Measurements from ENCODE around the gene CBL. TPM values are rescaled to one million over a fixed set of nuclear protein-coding genes. Genes with fewer than 3 reads are reported as not detected.

The CBL gene
- total RNA-seq, 3 donors from 2014 or later (not counting 1 experiment from before 2014, with no cell fraction given) = 29.0 to 32.5 (median 30.1) TPM

DNA sequence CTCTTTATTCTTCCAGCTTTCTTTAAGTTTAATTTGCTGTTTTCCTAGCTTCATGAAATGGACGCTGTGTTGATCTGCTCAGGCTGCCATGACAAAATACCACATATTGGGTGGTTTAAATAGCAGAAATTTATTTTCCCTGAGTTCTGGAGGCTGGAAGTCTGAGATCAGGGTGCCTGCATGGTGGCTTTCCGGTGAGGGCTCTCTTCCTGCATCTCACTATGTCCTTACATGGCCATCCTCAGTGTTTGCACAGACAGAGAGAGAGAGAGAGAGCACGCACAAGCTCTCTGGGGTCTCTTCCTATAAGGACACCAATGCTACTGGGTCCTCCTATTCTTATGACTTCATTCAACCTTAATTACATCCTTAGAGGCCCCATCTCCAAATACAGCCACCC is 82.1 kb downstream of the CBL start:
- H3K9me3 ChIP-seq (ENCODE audit: control insufficient read depth, insufficient read depth, low read length) = peaks cover 9% of the 10 kb centered on the region
- no peak overlapping the region for H3K27ac ChIP-seq (ENCODE audit: low read length)
- ATAC-seq (no peak), DNase-seq (no peak)
- no peak overlapping the region for H3K27ac Mint-ChIP-seq
- H3K4me3 ChIP-seq (ENCODE audit: low read length) = no peak overlapping the region
- no peaks in the 10 kb centered on the region for H3K27me3 Mint-ChIP-seq (ENCODE audit: low read depth in 2 of 2)
- H3K27me3 ChIP-seq (ENCODE audit: control insufficient read depth, insufficient read depth, low read length) = no peaks in the 10 kb centered on the region
- no peak overlapping the region for H3K4me3 Mint-ChIP-seq
- 100% methylated on average over 2 of the region's 3 CpGs for WGBS (ENCODE audit: insufficient coverage)
- H3K4me1 ChIP-seq (ENCODE audit: control insufficient read depth, insufficient read depth, low read length) = peaks cover 3% of the 10 kb centered on the region
- TF ChIP-seq, protein P1, sequence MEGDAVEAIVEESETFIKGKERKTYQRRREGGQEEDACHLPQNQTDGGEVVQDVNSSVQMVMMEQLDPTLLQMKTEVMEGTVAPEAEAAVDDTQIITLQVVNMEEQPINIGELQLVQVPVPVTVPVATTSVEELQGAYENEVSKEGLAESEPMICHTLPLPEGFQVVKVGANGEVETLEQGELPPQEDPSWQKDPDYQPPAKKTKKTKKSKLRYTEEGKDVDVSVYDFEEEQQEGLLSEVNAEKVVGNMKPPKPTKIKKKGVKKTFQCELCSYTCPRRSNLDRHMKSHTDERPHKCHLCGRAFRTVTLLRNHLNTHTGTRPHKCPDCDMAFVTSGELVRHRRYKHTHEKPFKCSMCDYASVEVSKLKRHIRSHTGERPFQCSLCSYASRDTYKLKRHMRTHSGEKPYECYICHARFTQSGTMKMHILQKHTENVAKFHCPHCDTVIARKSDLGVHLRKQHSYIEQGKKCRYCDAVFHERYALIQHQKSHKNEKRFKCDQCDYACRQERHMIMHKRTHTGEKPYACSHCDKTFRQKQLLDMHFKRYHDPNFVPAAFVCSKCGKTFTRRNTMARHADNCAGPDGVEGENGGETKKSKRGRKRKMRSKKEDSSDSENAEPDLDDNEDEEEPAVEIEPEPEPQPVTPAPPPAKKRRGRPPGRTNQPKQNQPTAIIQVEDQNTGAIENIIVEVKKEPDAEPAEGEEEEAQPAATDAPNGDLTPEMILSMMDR (IDR thresholded peaks at IDR 0.05) = no peak
- intact Hi-C loops (cut with micrococcal nuclease) = no loop called here
- peaks cover under 1 to 7% of the 10 kb centered on the region in 2 donors for H3K4me1 Mint-ChIP-seq
- peaks cover 54% of the 10 kb centered on the region for H3K36me3 ChIP-seq (ENCODE audit: control insufficient read depth, insufficient read depth, low read length)
- H3K9me3 Mint-ChIP-seq = no peaks in the 10 kb centered on the region
- H3K36me3 Mint-ChIP-seq = peaks cover 10% of the 10 kb centered on the region

- Mint-ChIP-seq H3K27me3 (ENCODE audit: low read depth in 2 of 2) (no peaks in the 10 kb centered on the region), H3K4me3 (no peak overlapping the region), H3K9me3 (no peaks in the 10 kb centered on the region), H3K4me1 (no peaks in the 10 kb centered on the region), H3K27ac (no peak overlapping the region), H3K36me3 (peaks cover 10% of the 10 kb centered on the region)
- Histone ChIP-seq H3K4me1 (ENCODE audit: control insufficient read depth, insufficient read depth, low read length) (no peaks in the 10 kb centered on the region), H3K27ac (ENCODE audit: low read length) (no peak overlapping the region), H3K9me3 (ENCODE audit: control insufficient read depth, insufficient read depth, low read length) (peaks cover 9% of the 10 kb centered on the region), H3K36me3 (ENCODE audit: control insufficient read depth, insufficient read depth, low read length) (peaks cover 43% of the 10 kb centered on the region), H3K4me3 (ENCODE audit: low read length) (no peak overlapping the region), H3K27me3 (ENCODE audit: control insufficient read depth, insufficient read depth, low read length) (no peaks in the 10 kb centered on the region)
- WGBS (ENCODE audit: insufficient coverage) = 99% methylated on average over 10 of the region's 10 CpGs
- DNase-seq (no peak), ATAC-seq (no peak)
- intact Hi-C loops (cut with micrococcal nuclease) = no loop called here
- TF ChIP-seq, protein P1 (IDR thresholded peaks at IDR 0.05) = no peak
These were observed 84.9 kb downstream of the CBL start for GRCh38 chr11:119290894-119291497.

- no peak overlapping the region for H3K4me3 Mint-ChIP-seq
- Histone ChIP-seq H3K4me3 (ENCODE audit: low read length) (no peak overlapping the region), H3K9me3 (ENCODE audit: control insufficient read depth, insufficient read depth, low read length) (peaks cover 9% of the 10 kb centered on the region), H3K27ac (ENCODE audit: low read length) (no peak overlapping the region), H3K27me3 (ENCODE audit: control insufficient read depth, insufficient read depth, low read length) (no peaks in the 10 kb centered on the region), H3K36me3 (ENCODE audit: control insufficient read depth, insufficient read depth, low read length) (peaks cover 40% of the 10 kb centered on the region), H3K4me1 (ENCODE audit: control insufficient read depth, insufficient read depth, low read length) (no peaks in the 10 kb centered on the region)
- no peaks in the 10 kb centered on the region for H3K4me1 Mint-ChIP-seq
- intact Hi-C loops (cut with micrococcal nuclease) = no loop called here
- H3K9me3 Mint-ChIP-seq = no peaks in the 10 kb centered on the region
- H3K27me3 Mint-ChIP-seq (ENCODE audit: low read depth in 2 of 2) = no peaks in the 10 kb centered on the region
- no peak for DNase-seq
- ATAC-seq = no peak
- TF ChIP-seq, protein P1 (IDR thresholded peaks at IDR 0.05) = no peak
- H3K36me3 Mint-ChIP-seq = no peaks in the 10 kb centered on the region
- no peak overlapping the region for H3K27ac Mint-ChIP-seq
- 98% methylated on average over 3 of the region's 3 CpGs for WGBS (ENCODE audit: insufficient coverage)
These were observed 87.3 kb downstream of the CBL start for GRCh38 chr11:119293461-119293860.

GRCh38 chr11:119295178-119295577 is 89.0 kb downstream of the CBL start:
- TF ChIP-seq, protein P1 (IDR thresholded peaks at IDR 0.05) = no peak
- Histone ChIP-seq H3K4me3 (ENCODE audit: low read length) (no peak overlapping the region), H3K9me3 (ENCODE audit: control insufficient read depth, insufficient read depth, low read length) (peaks cover 9% of the 10 kb centered on the region), H3K4me1 (ENCODE audit: control insufficient read depth, insufficient read depth, low read length) (no peaks in the 10 kb centered on the region), H3K36me3 (ENCODE audit: control insufficient read depth, insufficient read depth, low read length) (peaks cover 46% of the 10 kb centered on the region), H3K27me3 (ENCODE audit: control insufficient read depth, insufficient read depth, low read length) (no peaks in the 10 kb centered on the region), H3K27ac (ENCODE audit: low read length) (no peak overlapping the region)
- WGBS (ENCODE audit: insufficient coverage) = 80% methylated on average over 2 of the region's 3 CpGs
- Mint-ChIP-seq H3K27me3 (ENCODE audit: low read depth in 2 of 2) (no peaks in the 10 kb centered on the region), H3K4me3 (no peak overlapping the region), H3K36me3 (no peaks in the 10 kb centered on the region), H3K27ac (no peak overlapping the region), H3K9me3 (no peaks in the 10 kb centered on the region), H3K4me1 (no peaks in the 10 kb centered on the region)
- intact Hi-C loops (cut with micrococcal nuclease) = no loop called here
- DNase-seq (peak in 1 of 2 donors; percentile 18), ATAC-seq (no peak)

Data from natural killer cell (primary cell).